ENCODE measurements around the gene CRISPLD2.

DNA sequence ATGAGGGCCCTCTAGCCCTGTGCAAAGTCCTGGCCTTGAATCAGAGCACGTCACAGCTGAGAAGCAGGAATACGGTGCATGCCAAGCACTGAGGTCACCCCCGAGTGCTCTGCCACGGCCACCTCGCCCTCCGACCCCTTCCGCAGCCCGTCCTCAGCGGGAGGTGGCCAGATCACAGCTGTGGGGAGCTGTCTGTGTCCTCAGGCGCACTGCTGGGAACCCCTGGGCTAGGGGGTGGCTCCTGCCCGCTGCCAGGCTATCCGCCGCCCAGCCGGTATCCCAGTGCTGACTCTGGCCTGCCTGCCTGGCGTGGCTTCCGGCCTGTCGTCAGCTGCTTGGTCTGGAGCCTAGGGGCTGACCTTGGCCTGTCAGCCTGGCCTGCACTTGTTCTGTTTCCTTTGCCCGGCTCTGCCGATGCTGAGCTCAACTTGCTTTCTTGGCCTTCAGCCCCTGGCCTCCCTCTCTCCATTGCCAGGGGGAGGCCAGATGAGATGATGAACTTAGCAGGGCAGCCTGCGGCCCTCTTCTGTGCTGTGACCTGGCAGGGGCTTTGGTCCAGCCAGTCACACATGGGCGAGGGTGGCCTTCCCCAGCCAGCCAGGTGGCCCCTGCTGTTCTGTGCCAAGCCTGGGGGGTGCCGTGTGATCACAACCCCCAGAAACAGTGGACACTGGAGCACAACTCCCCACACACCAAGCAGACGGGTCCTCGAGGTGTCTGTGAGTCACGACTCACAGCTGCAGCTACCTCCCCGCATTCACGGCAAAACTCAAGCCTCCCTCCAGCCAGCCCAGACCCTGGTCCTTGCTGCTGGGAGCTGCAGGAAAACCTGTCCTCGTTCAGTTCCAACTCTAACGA, 114.2 kb downstream of the CRISPLD2 start:
- TF ChIP-seq, protein P1, sequence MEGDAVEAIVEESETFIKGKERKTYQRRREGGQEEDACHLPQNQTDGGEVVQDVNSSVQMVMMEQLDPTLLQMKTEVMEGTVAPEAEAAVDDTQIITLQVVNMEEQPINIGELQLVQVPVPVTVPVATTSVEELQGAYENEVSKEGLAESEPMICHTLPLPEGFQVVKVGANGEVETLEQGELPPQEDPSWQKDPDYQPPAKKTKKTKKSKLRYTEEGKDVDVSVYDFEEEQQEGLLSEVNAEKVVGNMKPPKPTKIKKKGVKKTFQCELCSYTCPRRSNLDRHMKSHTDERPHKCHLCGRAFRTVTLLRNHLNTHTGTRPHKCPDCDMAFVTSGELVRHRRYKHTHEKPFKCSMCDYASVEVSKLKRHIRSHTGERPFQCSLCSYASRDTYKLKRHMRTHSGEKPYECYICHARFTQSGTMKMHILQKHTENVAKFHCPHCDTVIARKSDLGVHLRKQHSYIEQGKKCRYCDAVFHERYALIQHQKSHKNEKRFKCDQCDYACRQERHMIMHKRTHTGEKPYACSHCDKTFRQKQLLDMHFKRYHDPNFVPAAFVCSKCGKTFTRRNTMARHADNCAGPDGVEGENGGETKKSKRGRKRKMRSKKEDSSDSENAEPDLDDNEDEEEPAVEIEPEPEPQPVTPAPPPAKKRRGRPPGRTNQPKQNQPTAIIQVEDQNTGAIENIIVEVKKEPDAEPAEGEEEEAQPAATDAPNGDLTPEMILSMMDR (IDR thresholded peaks at IDR 0.05), result no peak
- TF ChIP-seq POLR2A (IDR thresholded peaks at IDR 0.05), result peak in 2 of 3 donors; percentile 66 to 77

Data from body of pancreas (tissue), 4 donors.